GM20431 (cell line): ENCODE results near the gene PCP4L1.

Experiments
- in situ Hi-C: fragments of 300-500 bp; cut with MseI, MboI; formaldehyde crosslinking; loops from one replicate; pipeline ENCODE4 v1.15.0; 2020; ENCODE audit warnings: low sequenced_read_pairs; ENCODE audit not compliant: unreplicated experiment

The PCP4L1 gene

GRCh38 chr1:161261261-161262235 lies 3.0 kb downstream of the PCP4L1 start:
- in situ Hi-C loops, result no loop called here

- in situ Hi-C loops, result no loop called here
Observed at GRCh38 chr1:161265305-161265704, 6.8 kb downstream of the PCP4L1 start.

DNA sequence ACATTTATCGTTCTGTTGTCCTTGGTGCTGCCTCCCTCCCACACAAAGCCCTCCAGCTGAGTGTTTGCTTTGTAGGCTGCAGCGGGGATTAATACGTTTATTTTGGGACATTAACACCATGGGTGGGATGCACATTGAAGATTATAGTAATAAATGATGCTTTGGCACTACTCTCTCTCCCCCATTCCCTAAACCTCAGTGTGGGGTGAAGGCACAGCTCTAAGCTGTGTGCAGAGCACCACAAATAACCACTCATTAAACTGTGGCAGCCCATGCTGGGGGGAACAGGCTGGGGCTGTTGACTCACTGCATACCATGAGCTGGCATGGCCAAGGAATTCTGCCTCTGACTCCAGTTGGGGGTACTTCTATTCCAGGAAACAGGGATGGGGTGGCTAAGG lies 7.7 kb downstream of the PCP4L1 start:
- in situ Hi-C loops, result no loop called here

DNA sequence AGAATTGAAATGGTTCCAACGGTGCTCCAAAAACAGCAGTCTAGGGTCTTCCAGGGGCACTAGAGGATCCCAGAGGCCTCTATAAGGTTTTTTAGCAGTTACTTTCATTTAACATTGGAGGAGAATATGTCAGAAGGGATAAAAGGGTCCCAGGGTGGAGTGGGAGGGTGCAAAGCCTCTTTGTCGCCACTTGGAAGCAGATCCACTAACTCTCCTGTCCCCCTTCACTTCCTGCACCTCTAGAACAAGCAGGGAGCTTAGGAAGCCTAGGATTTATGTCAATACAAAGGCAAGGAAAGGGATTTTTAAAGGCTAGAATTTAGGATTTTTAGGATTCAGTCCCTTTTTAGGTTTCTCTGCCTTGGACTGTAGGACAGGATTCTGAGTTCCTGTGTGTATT lies 8.3 kb downstream of the PCP4L1 start:
- in situ Hi-C loops, result no loop called here

DNA sequence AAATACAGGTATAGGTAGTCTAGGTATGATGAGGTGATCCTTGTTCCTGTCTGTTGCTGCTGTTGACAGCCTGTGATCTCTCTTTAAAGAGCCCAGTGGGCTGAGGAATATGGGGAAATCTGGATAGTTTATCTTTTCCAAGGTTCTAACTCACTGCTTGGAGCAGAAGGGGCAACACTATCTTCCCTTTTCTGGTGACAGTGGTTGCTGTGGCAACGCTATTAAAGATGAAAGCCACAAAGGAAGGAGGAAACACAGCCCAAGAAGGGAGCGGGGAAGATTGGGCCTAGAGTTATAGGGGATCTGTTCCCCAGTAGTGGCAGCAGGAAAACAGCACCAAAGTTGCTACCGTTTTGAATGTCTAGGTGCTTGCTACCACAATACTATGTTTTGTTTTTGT lies 8.8 kb downstream of the PCP4L1 start:
- in situ Hi-C loops, result no loop called here

DNA sequence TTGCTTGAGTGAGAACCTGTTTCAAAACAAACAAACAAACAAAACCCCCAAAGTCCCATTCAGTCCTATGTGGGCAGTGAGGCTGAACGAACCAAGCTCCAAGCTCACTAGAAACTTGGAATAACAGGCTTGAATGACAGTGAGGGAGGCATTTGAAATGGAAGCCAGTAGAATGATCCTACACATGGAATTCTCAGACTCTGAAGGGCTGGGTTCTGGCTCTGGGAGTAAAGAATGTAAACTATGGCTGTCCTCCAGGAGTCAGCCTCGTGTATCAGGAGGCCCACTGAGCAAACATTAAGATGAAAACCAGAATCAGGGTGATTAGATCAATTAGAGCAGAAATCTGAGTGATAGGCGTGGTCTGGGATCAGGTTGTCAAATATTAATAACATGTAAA lies 14.9 kb downstream of the PCP4L1 start:
- in situ Hi-C loops, result no loop called here

GRCh38 chr1:161274874-161275273 lies 16.3 kb downstream of the PCP4L1 start:
- in situ Hi-C loops, result no loop called here

DNA sequence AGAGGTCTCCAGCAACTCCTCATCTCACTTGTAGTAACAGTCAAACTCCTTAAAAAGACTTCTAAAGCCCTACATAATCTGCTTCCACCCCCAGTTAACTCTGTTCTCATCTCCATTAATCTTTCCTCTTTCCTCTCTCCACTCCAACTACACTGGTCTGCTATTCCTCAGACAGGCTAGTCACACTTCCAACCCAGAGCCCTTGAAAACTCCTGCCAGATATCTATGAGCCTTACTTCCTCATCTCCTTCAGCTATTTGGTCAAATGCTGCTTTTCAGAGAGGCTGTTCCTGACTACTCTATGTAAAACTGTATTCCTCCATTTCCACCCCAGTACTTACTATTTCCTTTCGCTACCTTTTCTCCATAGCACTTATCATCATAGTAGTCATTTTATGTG lies 24.4 kb downstream of the PCP4L1 start:
- in situ Hi-C loops, result no loop called here

- in situ Hi-C loops, result no loop called here
Observed at GRCh38 chr1:161285113-161285512, 26.6 kb downstream of the PCP4L1 start.

- in situ Hi-C loops, result no loop called here
Observed at GRCh38 chr1:161285521-161285920, 27.0 kb downstream of the PCP4L1 start.

DNA sequence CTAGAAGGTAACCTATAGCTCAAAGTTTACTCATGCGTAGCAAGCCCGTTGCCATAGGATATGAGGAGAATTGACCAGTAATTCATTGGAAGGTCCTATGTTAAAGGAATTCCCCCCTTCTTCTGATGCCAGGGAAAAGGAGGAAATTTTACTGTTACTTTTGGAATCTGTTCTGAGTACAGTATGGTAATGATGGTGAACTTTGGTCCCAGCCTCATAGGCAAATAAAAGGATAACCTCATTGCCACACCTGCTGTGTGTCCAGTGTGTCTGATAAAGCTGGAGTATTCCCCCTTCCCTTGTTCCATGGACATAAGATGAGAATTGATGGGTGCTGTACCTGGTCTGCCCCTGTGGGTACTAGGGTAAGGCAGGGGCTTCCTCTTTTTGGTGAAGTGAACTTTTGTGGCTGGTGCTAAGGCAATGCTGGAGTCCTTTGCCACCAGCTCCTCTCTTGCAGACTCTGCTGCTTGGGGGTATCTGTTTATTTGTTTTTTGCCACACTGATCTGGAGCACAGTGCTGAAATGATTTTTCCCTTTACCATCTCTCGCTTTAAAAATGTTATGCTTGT lies 29.0 kb downstream of the PCP4L1 start:
- in situ Hi-C loops, result no loop called here

GRCh38 chr1:161290779-161291178 lies 32.2 kb downstream of the PCP4L1 start:
- in situ Hi-C loops, result loop anchor here (10.0 kb wide), 1 partner anchor 56 kb away; the partner anchor contains the start of gene NR1I3

- in situ Hi-C loops, result loop anchor here (10.0 kb wide), 1 partner anchor 63 kb away; the partner anchor contains the start of gene NR1I3
Observed at GRCh38 chr1:161297415-161297814, 38.9 kb downstream of the PCP4L1 start.

- in situ Hi-C loops, result loop anchor here (10.0 kb wide), 1 partner anchor 63 kb away; the partner anchor contains the start of gene NR1I3
Observed at GRCh38 chr1:161298116-161298515, 39.6 kb downstream of the PCP4L1 start.

DNA sequence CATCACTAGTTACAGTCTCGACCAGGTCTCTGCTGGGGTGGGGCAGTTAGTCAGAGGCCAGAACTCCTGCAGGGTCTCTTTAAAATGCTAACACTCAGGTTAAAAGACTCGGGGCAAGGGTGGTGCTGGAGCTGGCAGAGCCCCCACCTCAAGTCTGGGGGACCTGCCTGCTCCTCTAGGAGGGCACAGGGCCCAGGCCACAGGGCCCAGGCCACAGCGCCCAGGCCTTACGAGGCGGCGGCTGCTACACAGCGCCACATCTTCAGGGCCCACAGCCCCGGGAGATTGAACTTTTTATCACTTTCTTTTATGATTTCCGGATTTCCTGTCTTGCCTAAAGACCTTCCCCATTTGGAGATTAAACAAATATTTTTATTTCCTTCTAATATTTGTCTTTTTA lies 40.8 kb downstream of the PCP4L1 start:
- in situ Hi-C loops, result loop anchor here (10.0 kb wide), 1 partner anchor 65 kb away; the partner anchor contains the start of gene NR1I3

- in situ Hi-C loops, result no loop called here
Observed at GRCh38 chr1:161300478-161300877, 41.9 kb downstream of the PCP4L1 start.

DNA sequence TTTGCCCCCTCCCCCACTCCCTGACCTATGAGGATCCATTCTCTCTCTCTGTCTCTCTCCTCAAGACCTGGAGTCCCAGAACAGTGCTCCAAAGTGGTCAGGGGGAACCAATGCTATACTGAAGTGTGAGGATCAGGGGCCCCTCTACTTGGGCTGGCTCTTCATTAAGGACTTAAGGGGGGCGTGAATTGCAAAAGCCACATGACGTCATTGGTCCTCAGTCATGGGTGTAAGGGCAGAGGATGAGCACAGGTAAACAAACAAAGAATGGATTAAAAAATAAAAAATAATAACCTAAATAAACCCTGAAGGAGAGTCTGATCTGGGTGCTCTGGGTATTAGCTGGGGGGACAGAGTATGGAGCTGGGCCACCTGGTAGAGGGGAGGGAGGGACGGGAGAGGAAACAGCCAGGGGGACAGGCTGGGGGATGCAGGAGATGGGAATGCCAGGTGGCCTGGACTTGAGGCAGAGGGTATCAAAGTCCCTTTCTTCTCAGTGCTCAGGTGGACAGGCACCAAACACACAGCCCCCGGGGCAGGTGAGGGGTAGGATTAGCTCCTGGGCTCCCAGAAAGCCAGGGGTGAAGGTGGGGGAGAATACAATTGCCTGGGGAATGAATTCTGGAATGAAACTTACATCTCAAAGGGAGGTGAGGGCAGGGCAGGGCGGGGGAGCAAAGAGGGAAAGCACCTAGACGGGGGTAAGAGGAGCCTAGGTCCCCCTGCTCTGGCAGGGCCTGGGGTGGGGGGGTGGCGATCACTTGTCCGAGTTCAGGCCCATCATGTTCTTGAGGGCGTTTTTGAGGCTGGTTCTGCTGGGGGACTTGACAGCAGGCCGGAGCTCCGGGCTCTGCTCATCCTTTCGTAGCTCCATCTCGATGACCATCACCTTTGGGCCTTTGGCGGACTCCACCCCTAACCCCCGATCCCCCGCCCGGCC lies 46.7 kb downstream of the PCP4L1 start:
- in situ Hi-C loops, result no loop called here

DNA sequence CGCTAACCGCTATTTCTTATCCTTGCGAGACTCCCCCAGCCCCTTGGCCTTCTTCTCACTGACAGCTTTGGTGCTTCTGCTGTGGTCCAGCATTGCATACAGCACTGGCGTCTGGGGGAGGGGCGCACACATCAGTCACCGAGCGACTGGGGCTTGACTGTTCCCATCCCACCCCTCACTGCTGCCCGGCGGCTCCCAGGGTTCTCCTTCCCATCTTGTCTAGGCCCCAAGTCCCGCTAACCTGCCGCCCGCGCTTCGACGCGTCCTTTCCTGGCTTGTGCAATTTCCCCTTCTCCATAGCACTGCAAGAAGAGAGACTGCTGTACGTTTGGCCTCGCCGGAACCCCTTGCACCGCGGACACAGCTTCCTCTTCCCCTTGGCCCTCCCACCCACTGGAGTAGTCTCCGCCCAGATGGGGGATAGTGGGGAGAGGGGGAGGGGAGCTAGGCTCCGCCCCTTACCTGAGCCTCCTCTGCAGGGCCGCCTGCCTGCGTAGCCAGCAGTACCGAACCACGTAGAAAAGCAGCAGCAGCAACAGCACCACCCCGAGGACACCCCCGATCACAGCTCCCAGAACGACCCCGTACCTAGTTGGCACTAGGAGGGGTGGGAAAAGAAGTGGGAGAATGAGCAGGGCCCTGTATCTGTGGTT lies 47.4 kb downstream of the PCP4L1 start:
- in situ Hi-C loops, result no loop called here

- in situ Hi-C loops, result no loop called here
Observed at GRCh38 chr1:161307230-161307768, 48.8 kb downstream of the PCP4L1 start.
